ENCODE results near the gene ADAMTS12. TPM values are rescaled to one million over a fixed set of nuclear protein-coding genes. Genes with fewer than 3 reads are reported as not detected.

ADAMTS12 gene
- total and polyA plus RNA-seq, 2 of the 8 experiments (the other 6 are each of a cell fraction or from before 2014, with no cell fraction given) = 6.4 to 12.8 TPM

DNA sequence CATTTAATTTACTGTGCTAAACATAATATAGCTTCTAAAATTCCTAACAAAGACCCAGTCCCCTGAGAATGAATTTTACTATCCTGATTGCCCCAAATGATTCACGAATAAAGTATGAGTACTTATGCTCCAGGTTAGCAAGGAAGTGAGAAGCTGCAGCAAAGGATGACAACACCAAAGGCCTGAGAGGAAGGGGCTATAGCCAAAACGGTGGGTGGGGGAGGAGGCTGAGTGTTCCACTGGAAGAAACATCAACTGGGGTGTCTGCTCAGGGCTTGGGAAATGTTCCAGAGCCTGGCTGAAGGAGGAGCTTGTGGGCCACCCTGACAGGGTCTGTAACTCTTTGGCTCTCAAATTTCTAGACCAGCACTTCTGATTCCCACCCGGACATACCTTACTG lies 157.3 kb downstream of the ADAMTS12 start:
- CTCF ChIA-PET (ENCODE audit: partially characterized antibody) = interaction anchor here (0.7 to 2.7 kb wide), 12 partner anchors 9 to 235 kb away, joined by 3 to 16 read pairs (median 5); partner anchors contain the start of gene RXFP3
- TF ChIP-seq HDAC6 (IDR thresholded peaks at IDR 0.05; ENCODE audit: low read depth, low read length) (no peak), KDM1A (IDR thresholded peaks at IDR 0.05; ENCODE audit: borderline replicate concordance, low read length) (no peak), CEBPB (IDR thresholded peaks at IDR 0.05; ENCODE audit: low read depth, low read length) (no peak), TCF12 (IDR thresholded peaks at IDR 0.05; ENCODE audit: low read depth, low read length) (no peak), CTBP2 (IDR thresholded peaks at IDR 0.05; ENCODE audit: borderline replicate concordance, insufficient read depth, insufficient read length, low read length) (no peak), KDM5A (IDR thresholded peaks at IDR 0.05; ENCODE audit: low read length) (no peak), TAF1 (IDR thresholded peaks at IDR 0.05; ENCODE audit: low read depth, low read length) (no peak), SUZ12 (IDR thresholded peaks at IDR 0.05; ENCODE audit: low read length) (no peak), RFX5 (IDR thresholded peaks at IDR 0.05; ENCODE audit: borderline replicate concordance, low read depth, low read length) (no peak), POLR2AphosphoS5 (IDR thresholded peaks at IDR 0.05; ENCODE audit: low read depth, low read length) (no peak), RBBP5 (IDR thresholded peaks at IDR 0.05; ENCODE audit: borderline replicate concordance, low read depth, low read length) (no peak), RAD21 (IDR thresholded peaks at IDR 0.05 in 1 of 2, conservative IDR thresholded peaks at IDR 0.05 in 1 of 2; ENCODE audit: low read depth in 2 of 2, low read length in 2 of 2) (peak; percentile 38 to 48; a peak in 3 of 4 replicates)

More for the DNA sequence above, 157.3 kb downstream of the ADAMTS12 start:
- H2AK5ac ChIP-seq (ENCODE audit: low read depth, low read length) = no peak overlapping the region
- no peaks in the 10 kb centered on the region for H3K36me3 ChIP-seq (ENCODE audit: control insufficient read depth in 2 of 4, insufficient read depth in 4 of 4, low read length in 3 of 4)
- no peak overlapping the region for H2BK120ac ChIP-seq (replicated peaks; ENCODE audit: low read depth, low read length)
- H3K27me3 ChIP-seq (replicated peaks in 1 of 4; ENCODE audit: control insufficient read depth in 3 of 4, extremely low read depth in 1 of 4, insufficient read depth in 3 of 4, low read length in 3 of 4) = no peaks in the 10 kb centered on the region
- no peak overlapping the region for H2BK15ac ChIP-seq (ENCODE audit: low read length)
- no peak overlapping the region for H3K27ac ChIP-seq (ENCODE audit: low read depth, low read length)
- H2BK20ac ChIP-seq (ENCODE audit: low read length) = no peak overlapping the region
- H2BK5ac ChIP-seq (ENCODE audit: low read depth, low read length) = no peak overlapping the region
- no peak overlapping the region for H4K8ac ChIP-seq (ENCODE audit: extremely low read depth, insufficient read depth, low read length)
- H2BK12ac ChIP-seq (ENCODE audit: low read depth, low read length) = no peak overlapping the region
- no peak for FAIRE-seq
- no peak overlapping the region for H3K4ac ChIP-seq (replicated peaks; ENCODE audit: insufficient read length, low read depth, low read length)
- POLR2A ChIA-PET (ENCODE audit: partially characterized antibody) = no interaction called here
- H3K79me2 ChIP-seq (ENCODE audit: control insufficient read depth in 1 of 2, insufficient read depth in 2 of 2, low read length in 2 of 2) = no peaks in the 10 kb centered on the region
- H3K4me3 ChIP-seq (ENCODE audit: extremely low read depth in 1 of 4, insufficient read depth in 2 of 4, low read depth in 3 of 4, low read length in 4 of 4) = no peak overlapping the region
- no peak overlapping the region for H3K18ac ChIP-seq (ENCODE audit: extremely low read depth, low read length)
- no peak overlapping the region for H4K91ac ChIP-seq (replicated peaks; ENCODE audit: insufficient read length, low read length)
- no peaks in the 10 kb centered on the region for H3K9me3 ChIP-seq (ENCODE audit: insufficient read depth in 2 of 2, low read depth in 1 of 2, low read length in 1 of 2)
- H4K5ac ChIP-seq (ENCODE audit: insufficient read length, low read depth, low read length) = no peak overlapping the region
- H3K9ac ChIP-seq (replicated peaks in 1 of 4; ENCODE audit: extremely low read depth in 1 of 4, low read depth in 3 of 4, low read length in 3 of 4) = no peak overlapping the region
- H3K23ac ChIP-seq (ENCODE audit: insufficient read length) = no peak overlapping the region
- no peak overlapping the region for H3K56ac ChIP-seq (replicated peaks; ENCODE audit: insufficient read length, low read depth, low read length)
- H3K23me2 ChIP-seq (ENCODE audit: low read depth, low read length) = no peaks in the 10 kb centered on the region
- no peak overlapping the region for H3K14ac ChIP-seq (ENCODE audit: insufficient read length)
- H2AFZ ChIP-seq (ENCODE audit: low read length) = no peak overlapping the region
- H3K4me1 ChIP-seq (replicated peaks in 1 of 4; ENCODE audit: control insufficient read depth in 3 of 4, insufficient read depth in 4 of 4, low read length in 3 of 4) = peaks cover 0 to 4% (median under 1%) of the 10 kb centered on the region in 4 experiments; a peak in 1 of 7 replicates
- H3K4me2 ChIP-seq (ENCODE audit: insufficient read depth in 1 of 2, low read depth in 2 of 2, low read length in 2 of 2) = no peak overlapping the region
- no peak for DNase-seq (ENCODE audit: low read depth in 1 of 2, low spot score in 2 of 2)
- no peaks in the 10 kb centered on the region for H4K20me1 ChIP-seq (replicated peaks in 1 of 2; ENCODE audit: control insufficient read depth in 1 of 2, insufficient read depth in 2 of 2, low read length in 2 of 2)
- 75% methylated on average over 3 of the region's 3 CpGs; no CpG with 5 or more reads in 1 of the 2 experiments for WGBS, 2 experiments (ENCODE audit: extremely low coverage in 1 of 2, insufficient coverage in 1 of 2, insufficient read length in 1 of 2, insufficient replicate concordance in 2 of 2, low coverage in 1 of 2, low lambda C conversion rate in 2 of 2, missing lambda C conversion rate in 1 of 2)
- H3K79me1 ChIP-seq (ENCODE audit: low read depth, low read length) = no peaks in the 10 kb centered on the region

Data from H1 (cell line).